Keratinocyte (primary cell): ENCODE data around the gene UBXN6. TPM values are rescaled to one million over a fixed set of nuclear protein-coding genes. Genes with fewer than 3 reads are reported as not detected.

ENCODE experiments used
- DNase-seq: peaks from one replicate; pipeline ENCODE4 v3.0.0-alpha.2; 2011; ENCODE audit warnings: low read depth, missing footprints, low spot score
- FAIRE-seq: peaks from 2 replicates; lab custom pipeline; 2011; peaks lifted over from hg19 to GRCh38; lab: Jason Lieb, UNC
- H2AFZ ChIP-seq: 2 replicates; pipeline ENCODE4 v1.6.0; 2012; ENCODE audit warnings: low read length, control low read depth, inconsistent platforms; ENCODE audit not compliant: control insufficient read depth
- H3K27ac ChIP-seq: 2 replicates; pipeline ENCODE4 v1.5.1; 2011; ENCODE audit warnings: low read length; ENCODE audit not compliant: control insufficient read depth, insufficient read depth
- H3K27me3 ChIP-seq: 3 replicates; pipeline ENCODE4 v1.6.0; 2011; ENCODE audit warnings: low read length; ENCODE audit not compliant: control insufficient read depth, insufficient read depth; ENCODE audit errors: extremely low read depth
- H3K36me3 ChIP-seq, 2 experiments: 2 replicates in 1 of 2; 3 replicates in 1 of 2; pipeline ENCODE4 v1.5.1; 2011; ENCODE audit warnings: low read length in 2 of 2, mild to moderate bottlenecking in 1 of 2; ENCODE audit not compliant: control insufficient read depth in 2 of 2, insufficient read depth in 2 of 2; ENCODE audit errors: extremely low read depth in 1 of 2
- H3K4me1 ChIP-seq: 3 replicates; pipeline ENCODE4 v1.5.1; 2011; ENCODE audit warnings: low read length; ENCODE audit not compliant: control insufficient read depth, insufficient read depth; ENCODE audit errors: extremely low read depth
- H3K4me2 ChIP-seq: 3 replicates; pipeline ENCODE4 v1.6.0; 2011; ENCODE audit warnings: low read depth, low read length; ENCODE audit not compliant: control insufficient read depth, insufficient read depth; ENCODE audit errors: extremely low read depth
- H3K4me3 ChIP-seq, 3 experiments: fragments of 200-600 bp in 1 of 3; sonication (generic) in 1 of 3; 2 replicates in 2 of 3; 3 replicates in 1 of 3; pipeline ENCODE4 v1.5.1; 2011 to 2016; ENCODE audit warnings: low read length in 3 of 3, mild to moderate bottlenecking in 3 of 3, control low read depth in 2 of 3, inconsistent platforms in 1 of 3, low read depth in 1 of 3, mixed read lengths in 1 of 3, mixed run types in 1 of 3, moderate library complexity in 1 of 3; ENCODE audit not compliant: control insufficient read depth in 2 of 3, insufficient read depth in 2 of 3; ENCODE audit errors: extremely low read depth in 1 of 3
- H3K79me2 ChIP-seq: 2 replicates; pipeline ENCODE4 v1.6.0; 2012; ENCODE audit warnings: low read length; ENCODE audit not compliant: control insufficient read depth, insufficient read depth
- H3K9ac ChIP-seq: 3 replicates; pipeline ENCODE4 v1.6.0; 2011; ENCODE audit warnings: low read length; ENCODE audit not compliant: control insufficient read depth, insufficient read depth; ENCODE audit errors: extremely low read depth
- H3K9me1 ChIP-seq: 3 replicates; pipeline ENCODE4 v1.6.0; 2011; ENCODE audit warnings: low read length; ENCODE audit not compliant: control insufficient read depth, insufficient read depth; ENCODE audit errors: extremely low read depth
- H3K9me3 ChIP-seq: 2 replicates; pipeline ENCODE4 v1.5.1; 2012; ENCODE audit warnings: low read depth, low read length; ENCODE audit not compliant: control insufficient read depth
- H4K20me1 ChIP-seq: 3 replicates; pipeline ENCODE4 v1.6.0; 2011; ENCODE audit warnings: low read length; ENCODE audit not compliant: control insufficient read depth, insufficient read depth; ENCODE audit errors: extremely low read depth
- CTCF ChIP-seq, 3 experiments: IDR thresholded peaks in 1 of 3; conservative IDR thresholded peaks in 1 of 3; optimal IDR thresholded peaks in 1 of 3; 2 replicates in 2 of 3; 3 replicates in 1 of 3; pipeline versions ENCODE3 to v1.5.1; 2011; ENCODE audit warnings: low read length in 3 of 3, mild to moderate bottlenecking in 3 of 3, moderate library complexity in 2 of 3, control low read depth in 1 of 3, inconsistent platforms in 1 of 3; ENCODE audit not compliant: insufficient read depth in 2 of 3; ENCODE audit errors: extremely low read depth in 1 of 3
- EZH2 ChIP-seq: IDR thresholded peaks from one replicate; pipeline ENCODE4 v1.6.1; 2012; ENCODE audit warnings: inconsistent platforms, mild to moderate bottlenecking, low read length, moderate library complexity
- dilution Hi-C: fragments of 300-500 bp; cut with MboI; formaldehyde crosslinking; loops from one replicate; pipeline ENCODE4 v1.7.0; 2020; ENCODE audit warnings: low sequenced_read_pairs; ENCODE audit not compliant: extremely low pct_ligation_motif_present
- polyA plus RNA-seq, 5 experiments: library from polyadenylated mRNA; depleted of rRNA in 3 of 5; stranded (reverse) in 3 of 5; stranded (forward) in 1 of 5; unstranded in 1 of 5; fragments of >200 nt; gene quantifications; 1 replicate in 1 of 5; 2 replicates in 3 of 5; 3 replicates in 1 of 5; pipeline versions ENCODE4 v1.2.1 to v1.2.3, GENCODE V29; 2011 to 2012; ENCODE audit warnings: missing spikeins in 2 of 5, low read depth in 1 of 5, low replicate concordance in 1 of 5

The UBXN6 gene
- polyA plus RNA-seq, 1 donor (not counting 4 experiments of a cell fraction or from before 2014, with no cell fraction given), result 36.4 TPM

GRCh38 chr19:4403005-4403761 lies 54.4 kb downstream of the UBXN6 start:
- Histone ChIP-seq H2AFZ (peak overlapping the region; percentile 68), H3K4me1 (peaks cover 15% of the 10 kb centered on the region), H3K9me3 (no peaks in the 10 kb centered on the region), H3K27ac (peak overlapping the region; percentile 83), H4K20me1 (no peaks in the 10 kb centered on the region), H3K4me2 (peak overlapping the region; percentile 93), H3K4me3 (peak overlapping the region; percentile 79 to 88 (median 87)), H3K9me1 (no peaks in the 10 kb centered on the region), H3K9ac (peak overlapping the region; percentile 94), H3K79me2 (peaks cover 58% of the 10 kb centered on the region), H3K27me3 (no peaks in the 10 kb centered on the region), H3K36me3 (peaks cover 0 to 1% of the 10 kb centered on the region in 2 experiments)
- FAIRE-seq, result no peak
- no peak for TF ChIP-seq CTCF (optimal IDR thresholded peaks at IDR 0.05 in 1 of 3, IDR thresholded peaks at IDR 0.05 in 1 of 3, conservative IDR thresholded peaks at IDR 0.05 in 1 of 3; ENCODE audit: extremely low read depth in 1 of 3, insufficient read depth in 2 of 3, low read length in 3 of 3)
- no peak for TF ChIP-seq EZH2
- dilution Hi-C loops, result no loop called here
- DNase-seq, result no peak

- H3K79me2 ChIP-seq, result peaks cover 66% of the 10 kb centered on the region
- TF ChIP-seq EZH2 (no peak), CTCF (optimal IDR thresholded peaks at IDR 0.05 in 1 of 3, IDR thresholded peaks at IDR 0.05 in 1 of 3, conservative IDR thresholded peaks at IDR 0.05 in 1 of 3; ENCODE audit: extremely low read depth in 1 of 3, insufficient read depth in 2 of 3, low read length in 3 of 3) (no peak)
- peaks cover 0 to 5% of the 10 kb centered on the region in 2 experiments for H3K36me3 ChIP-seq
- peak within 1 kb of the TSS; percentile 79 to 88 (median 87) for H3K4me3 ChIP-seq
- dilution Hi-C loops, result no loop called here
- peaks cover 15% of the 10 kb centered on the region for H3K4me1 ChIP-seq
- peak within 1 kb of the TSS; percentile 68 for H2AFZ ChIP-seq
- peak within 1 kb of the TSS; percentile 98 for H3K4me2 ChIP-seq
- no peaks in the 10 kb centered on the region for H4K20me1 ChIP-seq
- peak within 1 kb of the TSS; percentile 94 for H3K9ac ChIP-seq
- DNase-seq (peak; percentile 100), FAIRE-seq (peak; percentile 96)
- H3K27me3 ChIP-seq, result no peaks in the 10 kb centered on the region
- H3K9me1 ChIP-seq, result no peaks in the 10 kb centered on the region
- peak within 1 kb of the TSS; percentile 86 for H3K27ac ChIP-seq
- no peaks in the 10 kb centered on the region for H3K9me3 ChIP-seq
These were observed 55.2 kb downstream of the UBXN6 start, which contains the start of gene CHAF1A for GRCh38 chr19:4402171-4403004. Gene CHAF1A (plus strand): TSS chr19:4402640. CDS start chr19:4402763, 123 bp downstream.
